Gastrocnemius medialis (tissue), 4 donors: Measurements from ENCODE around the gene RNU6-9.

Experiments used
- CTCF ChIP-seq, 5 experiments: fragments of 450-650 bp in 3 of 5; fragments of 200-600 bp in 2 of 5; sonication (generic) in 2 of 5; IDR thresholded peaks in 4 of 5; conservative IDR thresholded peaks in 1 of 5; 1 replicate in 4 of 5; 2 replicates in 1 of 5; pipeline ENCODE4 v1.5.1; 2016 to 2019; ENCODE audit warnings: antibody characterized with exemption in 5 of 5, mild to moderate bottlenecking in 3 of 5, moderate library complexity in 3 of 5
- POLR2A ChIP-seq, 2 donors: fragments of 450-650 bp; IDR thresholded peaks; one replicate each; pipeline ENCODE4 v1.6.1; 2017; ENCODE audit warnings: antibody characterized with exemption in 2 of 2, mild to moderate bottlenecking in 2 of 2, moderate library complexity in 2 of 2

GRCh38 chr19:931860-932647 is 38.8 kb downstream of the RNU6-9 start:
- no peak for TF ChIP-seq CTCF (IDR thresholded peaks at IDR 0.05 in 4 of 5, conservative IDR thresholded peaks at IDR 0.05 in 1 of 5)
- TF ChIP-seq POLR2A (IDR thresholded peaks at IDR 0.05): no peak
